Effector memory CD4-positive, alpha-beta T cell (primary cell): ENCODE data around the gene SMIM38.

ENCODE experiments used
- DNase-seq, 3 donors: peaks; one replicate each; pipeline ENCODE4 v3.0.0-alpha.2; 2020
- H3K27ac ChIP-seq: 2 replicates; pipeline ENCODE4 v1.7.0; 2013; ENCODE audit warnings: mild to moderate bottlenecking, low read length, moderate library complexity; ENCODE audit not compliant: insufficient read depth, poor library complexity, severe bottlenecking
- H3K27me3 ChIP-seq: replicated peaks from 2 replicates; pipeline ENCODE4 v1.7.0; 2013; ENCODE audit warnings: mild to moderate bottlenecking, low read length; ENCODE audit not compliant: insufficient read depth, control insufficient read depth, poor library complexity, severe bottlenecking
- H3K36me3 ChIP-seq: 2 replicates; pipeline ENCODE4 v1.7.0; 2013; ENCODE audit warnings: mild to moderate bottlenecking, low read length, moderate library complexity; ENCODE audit not compliant: control insufficient read depth, insufficient read depth
- H3K4me1 ChIP-seq: 2 replicates; pipeline ENCODE4 v1.7.0; 2013; ENCODE audit warnings: low read length, mild to moderate bottlenecking; ENCODE audit not compliant: control insufficient read depth, insufficient read depth, poor library complexity, severe bottlenecking
- H3K4me3 ChIP-seq: 2 replicates; pipeline ENCODE4 v1.7.0; 2013; ENCODE audit warnings: low read length, low read depth, mild to moderate bottlenecking; ENCODE audit not compliant: insufficient read depth, poor library complexity, severe bottlenecking
- H3K9me3 ChIP-seq: 2 replicates; pipeline ENCODE4 v1.7.0; 2013; ENCODE audit warnings: mild to moderate bottlenecking, low read length, moderate library complexity; ENCODE audit not compliant: control insufficient read depth

SMIM38 gene

GRCh38 chr11:69167130-69167915 lies 11.6 kb downstream of the SMIM38 start:
- Histone ChIP-seq H3K4me3 (no peak overlapping the region), H3K4me1 (peaks cover 3% of the 10 kb centered on the region), H3K9me3 (no peaks in the 10 kb centered on the region), H3K27ac (no peak overlapping the region), H3K36me3 (no peaks in the 10 kb centered on the region), H3K27me3 (no peaks in the 10 kb centered on the region)
- no peak for DNase-seq

GRCh38 chr11:69167916-69168691 lies 12.4 kb downstream of the SMIM38 start:
- no peak for DNase-seq
- no peak overlapping the region for H3K27ac ChIP-seq
- H3K9me3 ChIP-seq: no peaks in the 10 kb centered on the region
- peaks cover 3% of the 10 kb centered on the region for H3K4me1 ChIP-seq
- no peaks in the 10 kb centered on the region for H3K36me3 ChIP-seq
- H3K27me3 ChIP-seq: no peaks in the 10 kb centered on the region
- H3K4me3 ChIP-seq: no peak overlapping the region

- Histone ChIP-seq H3K4me1 (peaks cover 3% of the 10 kb centered on the region), H3K27me3 (no peaks in the 10 kb centered on the region), H3K27ac (no peak overlapping the region), H3K9me3 (no peaks in the 10 kb centered on the region), H3K4me3 (no peak overlapping the region), H3K36me3 (no peaks in the 10 kb centered on the region)
- DNase-seq: no peak
Observed at GRCh38 chr11:69169479-69169878, 13.7 kb downstream of the SMIM38 start.

- Histone ChIP-seq H3K27me3 (no peaks in the 10 kb centered on the region), H3K27ac (no peak overlapping the region), H3K4me1 (peaks cover 3% of the 10 kb centered on the region), H3K4me3 (no peak overlapping the region), H3K36me3 (no peaks in the 10 kb centered on the region), H3K9me3 (no peaks in the 10 kb centered on the region)
- no peak for DNase-seq
Observed at GRCh38 chr11:69170704-69171103, 15.0 kb downstream of the SMIM38 start.

DNA sequence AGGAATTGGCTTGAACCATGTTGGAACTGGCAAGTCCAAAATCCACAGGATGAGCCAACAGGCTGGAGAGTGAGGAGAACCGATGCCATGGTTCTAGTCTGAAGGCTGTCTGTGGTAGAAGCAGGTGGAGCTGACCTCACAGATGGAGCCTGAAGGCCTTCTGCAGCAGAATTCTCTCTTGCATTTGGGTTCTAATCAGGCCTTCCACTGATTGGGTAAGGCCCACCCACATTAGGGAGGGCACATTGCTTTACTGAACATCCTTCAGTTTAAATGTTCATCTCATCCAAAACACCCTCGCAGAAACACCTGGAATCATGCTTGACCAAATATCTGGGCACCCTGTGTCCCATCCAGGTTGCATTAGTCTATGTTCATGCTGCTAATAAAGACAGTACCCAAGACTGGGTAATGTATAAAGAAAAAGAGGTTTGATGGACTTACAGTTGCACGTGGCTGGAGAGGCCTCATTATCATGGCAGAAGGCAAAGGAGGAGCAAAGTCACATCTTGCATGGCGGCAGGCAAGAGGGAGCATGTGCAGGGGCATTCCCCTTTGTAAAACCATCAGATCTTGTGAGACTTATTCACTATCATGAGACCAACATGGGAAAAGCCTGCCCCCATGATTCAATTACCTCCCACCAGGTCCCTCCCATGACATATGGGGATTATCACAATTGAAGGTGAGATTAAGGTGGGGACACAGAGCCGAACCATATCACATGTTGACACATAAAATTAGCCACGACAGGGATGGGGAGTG lies 15.9 kb downstream of the SMIM38 start:
- Histone ChIP-seq H3K4me3 (no peak overlapping the region), H3K27ac (no peak overlapping the region), H3K36me3 (no peaks in the 10 kb centered on the region), H3K9me3 (no peaks in the 10 kb centered on the region), H3K27me3 (no peaks in the 10 kb centered on the region), H3K4me1 (no peaks in the 10 kb centered on the region)
- DNase-seq: no peak

DNA sequence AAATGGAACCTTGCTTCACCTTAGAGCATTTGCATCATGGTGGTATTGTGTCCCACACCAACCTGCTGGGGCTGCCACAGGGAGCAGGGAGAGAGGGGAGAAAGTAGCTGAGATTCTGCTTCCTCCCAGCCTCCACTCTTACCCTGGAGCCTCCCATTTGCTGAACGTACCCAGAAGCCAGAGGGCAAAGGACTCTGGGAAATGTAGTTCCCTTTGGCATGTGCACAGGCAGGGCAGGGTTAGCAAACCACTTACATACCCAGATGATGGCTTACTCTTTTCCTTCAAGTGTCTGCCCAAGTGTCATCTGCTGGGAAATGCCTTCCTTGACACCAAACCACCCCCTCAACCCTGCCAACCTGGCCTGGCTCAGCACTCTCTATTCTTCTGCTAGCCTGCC lies 16.9 kb downstream of the SMIM38 start:
- Histone ChIP-seq H3K27ac (no peak overlapping the region), H3K27me3 (no peaks in the 10 kb centered on the region), H3K36me3 (no peaks in the 10 kb centered on the region), H3K4me3 (no peak overlapping the region), H3K9me3 (no peaks in the 10 kb centered on the region), H3K4me1 (no peaks in the 10 kb centered on the region)
- DNase-seq: no peak

- H3K9me3 ChIP-seq: no peaks in the 10 kb centered on the region
- H3K4me3 ChIP-seq: no peak overlapping the region
- no peak for DNase-seq
- H3K27ac ChIP-seq: no peak overlapping the region
- H3K27me3 ChIP-seq: no peaks in the 10 kb centered on the region
- no peaks in the 10 kb centered on the region for H3K4me1 ChIP-seq
- no peaks in the 10 kb centered on the region for H3K36me3 ChIP-seq
Observed at GRCh38 chr11:69173331-69173730, 17.6 kb downstream of the SMIM38 start.

GRCh38 chr11:69173925-69174581 lies 18.3 kb downstream of the SMIM38 start:
- H3K4me1 ChIP-seq: no peaks in the 10 kb centered on the region
- no peaks in the 10 kb centered on the region for H3K9me3 ChIP-seq
- H3K36me3 ChIP-seq: no peaks in the 10 kb centered on the region
- no peak for DNase-seq
- H3K27me3 ChIP-seq: no peaks in the 10 kb centered on the region
- no peak overlapping the region for H3K27ac ChIP-seq
- H3K4me3 ChIP-seq: no peak overlapping the region

- Histone ChIP-seq H3K4me1 (no peaks in the 10 kb centered on the region), H3K9me3 (no peaks in the 10 kb centered on the region), H3K27me3 (no peaks in the 10 kb centered on the region), H3K27ac (no peak overlapping the region), H3K36me3 (no peaks in the 10 kb centered on the region), H3K4me3 (no peak overlapping the region)
- no peak for DNase-seq
Observed at GRCh38 chr11:69174841-69175240, 19.1 kb downstream of the SMIM38 start.
